GM19099 (cell line): ENCODE measurements around the gene GXYLT2.

Experiments used
- POLR2A ChIP-seq: IDR thresholded peaks from 3 replicates; pipeline ENCODE4 v1.6.1; 2011; ENCODE audit warnings: low read depth; ENCODE audit not compliant: insufficient read length; ENCODE audit errors: extremely low read depth

The GXYLT2 gene

DNA sequence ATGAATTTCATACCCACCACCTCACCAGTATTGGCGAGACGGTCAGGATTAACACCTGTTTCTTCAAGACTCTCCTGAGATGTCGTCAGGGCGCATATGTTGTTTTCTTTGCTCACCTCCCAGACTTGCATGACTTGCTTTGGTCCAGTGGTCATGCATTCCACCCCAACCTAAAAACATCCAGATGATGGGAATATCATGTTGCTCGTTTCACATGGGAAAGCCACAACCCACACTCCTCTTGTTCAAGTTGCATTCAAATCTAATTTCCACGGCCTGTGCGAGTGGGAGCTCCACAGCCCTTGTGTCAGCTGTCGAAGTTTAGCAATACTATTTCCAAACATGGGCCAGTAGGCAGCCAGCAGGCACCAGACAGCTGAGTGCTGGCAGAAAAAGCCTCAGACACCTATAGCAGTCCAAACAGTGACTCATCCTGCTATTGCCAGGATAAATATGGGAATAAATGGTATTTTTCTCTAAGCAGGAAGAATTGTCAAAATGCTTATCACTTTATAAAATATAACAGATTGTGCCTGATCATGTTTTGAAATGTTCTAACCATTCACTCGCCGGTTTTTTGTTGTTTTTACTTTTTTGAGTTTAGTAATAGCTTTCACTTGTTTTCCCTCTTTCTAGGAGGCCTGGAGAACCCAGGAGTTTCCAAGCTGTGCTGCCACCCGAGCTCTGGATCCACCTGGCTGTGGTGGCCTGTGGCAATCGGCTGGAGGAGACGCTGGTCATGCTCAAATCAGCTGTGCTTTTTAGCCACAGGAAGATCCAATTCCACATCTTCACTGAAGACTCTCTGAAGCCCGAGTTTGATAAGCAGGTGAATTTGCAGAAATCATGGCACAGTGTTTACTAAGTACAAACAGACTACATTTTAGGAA lies 20.1 kb downstream of the GXYLT2 start:
- TF ChIP-seq POLR2A, result no peak

DNA sequence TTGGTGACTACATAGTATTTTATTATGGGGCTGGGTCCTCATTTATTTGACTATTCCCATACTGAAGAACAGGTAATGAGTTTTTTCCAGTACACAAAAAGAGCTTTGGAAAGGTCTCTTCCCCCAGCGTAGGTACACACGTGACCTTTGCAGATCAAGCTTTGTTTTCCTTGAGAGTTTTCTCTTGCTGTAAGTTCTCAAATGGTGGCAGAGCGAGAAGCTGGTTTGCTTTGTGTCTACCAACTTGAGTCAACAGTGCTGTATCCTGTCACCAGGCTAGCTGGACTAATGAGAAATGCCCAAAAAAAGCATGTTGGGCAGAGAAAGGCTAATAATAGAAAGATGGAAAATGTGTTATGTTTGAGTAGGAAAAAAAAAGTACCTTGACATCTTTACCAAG lies 21.7 kb downstream of the GXYLT2 start:
- TF ChIP-seq POLR2A, result no peak

DNA sequence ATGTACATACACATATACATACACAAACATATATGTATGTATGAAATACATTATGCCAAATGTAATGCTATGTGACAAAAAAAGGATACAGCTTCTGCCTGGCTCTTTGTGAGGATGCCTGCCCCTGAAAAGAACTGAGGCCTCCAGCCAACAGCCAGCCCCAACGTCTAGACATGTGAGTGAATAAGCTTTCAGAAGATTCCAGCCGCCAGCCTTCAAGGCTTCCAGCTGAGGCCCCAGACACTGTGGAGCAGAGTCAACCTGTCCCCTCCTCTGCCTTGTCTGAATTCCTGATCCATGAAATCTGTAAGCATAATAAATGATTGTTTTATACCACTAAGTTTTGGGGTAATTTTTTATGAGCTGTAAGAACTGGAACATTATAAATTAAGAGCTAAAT lies 24.7 kb downstream of the GXYLT2 start:
- TF ChIP-seq POLR2A, result no peak

DNA sequence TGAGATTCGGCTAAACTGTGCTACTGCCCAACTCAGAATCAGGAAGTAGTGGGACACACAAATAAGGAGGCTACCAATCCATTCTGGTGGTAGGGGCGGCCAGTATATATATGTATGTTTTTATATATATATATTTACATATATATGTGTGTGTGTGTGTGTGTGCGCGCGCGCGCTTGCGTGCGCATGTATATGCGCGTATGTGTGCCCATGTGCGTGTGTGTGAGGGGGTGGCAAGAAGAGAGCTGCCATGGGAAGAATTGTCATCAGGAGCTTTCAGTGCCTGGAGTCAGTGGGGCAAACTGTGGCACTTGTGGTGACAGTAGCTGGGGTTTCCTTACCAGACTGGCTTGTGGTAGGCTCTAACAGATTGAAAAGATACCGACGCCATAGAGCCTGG lies 26.5 kb downstream of the GXYLT2 start:
- TF ChIP-seq POLR2A, result no peak

DNA sequence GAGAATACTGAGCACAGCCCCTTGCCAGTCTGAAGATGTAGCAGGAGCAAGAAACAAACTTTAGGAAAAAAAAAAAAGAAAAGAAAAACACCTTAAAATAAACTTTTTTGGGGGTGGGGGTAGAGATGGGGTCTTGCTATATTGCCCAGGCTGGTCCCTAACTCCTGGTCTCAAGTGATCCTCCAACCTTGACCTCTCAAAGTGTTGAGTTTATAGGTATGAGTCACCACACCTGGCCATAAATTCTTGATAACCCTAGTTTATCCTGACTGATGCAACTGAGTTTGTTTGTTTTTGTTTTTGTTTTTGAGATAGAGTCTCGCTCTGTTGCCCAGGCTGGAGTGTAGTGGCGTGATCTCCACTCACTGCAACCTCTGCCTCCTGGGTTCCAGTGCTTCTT lies 28.4 kb downstream of the GXYLT2 start:
- no peak for TF ChIP-seq POLR2A

DNA sequence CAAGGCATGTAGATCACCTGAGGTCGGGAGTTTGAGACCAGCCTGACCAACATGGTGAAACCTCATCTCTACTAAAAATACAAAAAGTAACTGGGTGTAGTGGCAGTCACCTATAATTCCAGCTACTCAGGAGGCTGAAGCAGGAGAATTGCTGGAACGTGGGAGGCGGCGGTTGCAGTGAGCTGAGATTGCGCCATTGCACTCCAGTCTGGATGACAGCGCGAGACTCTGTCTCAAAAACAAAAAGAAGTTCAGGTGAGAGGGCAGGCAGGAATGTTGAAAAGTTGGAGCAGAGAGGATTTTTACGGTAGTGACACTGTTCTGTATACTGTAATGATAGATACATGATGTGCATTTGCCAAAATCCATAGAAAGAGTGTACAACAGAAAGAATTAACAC lies 31.7 kb downstream of the GXYLT2 start:
- no peak for TF ChIP-seq POLR2A

DNA sequence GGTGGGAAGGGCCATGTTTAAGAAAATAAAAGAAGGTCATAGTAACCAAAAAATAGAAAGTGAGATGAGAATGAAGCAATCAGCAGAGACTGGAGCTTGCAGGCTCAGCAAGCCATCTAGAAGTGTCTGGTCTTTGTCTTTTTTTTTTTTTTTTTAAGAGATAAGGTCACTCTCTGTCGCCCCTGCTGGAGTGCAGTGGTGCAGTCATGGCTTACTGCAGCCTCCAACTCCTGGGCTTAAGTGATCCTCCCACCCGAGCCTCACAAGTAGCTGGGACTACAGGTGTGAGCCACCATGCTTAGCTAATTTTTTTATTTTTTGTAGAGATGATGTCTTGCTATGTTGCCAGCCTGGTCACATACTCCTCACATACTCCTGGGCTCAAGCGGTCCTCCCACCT lies 36.2 kb downstream of the GXYLT2 start:
- no peak for TF ChIP-seq POLR2A

DNA sequence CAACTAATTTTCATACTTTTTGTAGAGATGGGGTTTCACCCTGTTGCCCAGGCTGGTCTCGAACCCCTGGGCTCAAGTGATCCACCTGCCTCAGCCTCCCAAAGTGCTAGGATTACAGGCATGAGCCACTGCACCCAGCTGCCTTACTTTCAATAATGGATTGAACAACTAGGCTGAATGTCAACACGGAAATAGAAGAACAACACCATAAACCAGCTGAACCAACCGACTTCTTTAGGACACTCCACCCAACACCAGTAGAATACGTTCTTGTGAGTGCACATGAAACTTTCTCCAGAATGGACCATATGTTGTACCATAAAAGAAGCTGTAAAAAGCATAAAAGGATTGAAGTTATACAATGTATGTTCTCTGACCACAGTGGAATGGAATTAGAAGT lies 42.9 kb downstream of the GXYLT2 start:
- TF ChIP-seq POLR2A, result no peak

DNA sequence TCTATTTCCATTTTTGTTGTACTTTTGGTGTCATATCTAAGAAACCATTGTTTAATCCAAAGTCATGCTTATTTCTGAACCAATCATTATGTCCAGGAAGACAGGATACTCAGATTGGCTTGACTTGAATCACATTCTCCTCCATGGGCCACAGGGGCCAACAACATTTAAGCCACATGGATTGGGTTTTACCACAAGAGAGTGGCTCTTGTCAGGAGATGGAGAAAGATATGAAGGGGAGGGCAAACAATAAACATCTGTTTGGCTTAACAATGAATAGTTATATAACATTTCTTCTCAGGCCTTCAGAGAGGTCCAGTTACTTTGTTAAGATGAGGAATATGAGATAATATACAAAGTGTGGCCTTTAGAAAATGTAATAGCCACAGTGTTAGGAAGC lies 44.6 kb downstream of the GXYLT2 start:
- TF ChIP-seq POLR2A, result no peak

DNA sequence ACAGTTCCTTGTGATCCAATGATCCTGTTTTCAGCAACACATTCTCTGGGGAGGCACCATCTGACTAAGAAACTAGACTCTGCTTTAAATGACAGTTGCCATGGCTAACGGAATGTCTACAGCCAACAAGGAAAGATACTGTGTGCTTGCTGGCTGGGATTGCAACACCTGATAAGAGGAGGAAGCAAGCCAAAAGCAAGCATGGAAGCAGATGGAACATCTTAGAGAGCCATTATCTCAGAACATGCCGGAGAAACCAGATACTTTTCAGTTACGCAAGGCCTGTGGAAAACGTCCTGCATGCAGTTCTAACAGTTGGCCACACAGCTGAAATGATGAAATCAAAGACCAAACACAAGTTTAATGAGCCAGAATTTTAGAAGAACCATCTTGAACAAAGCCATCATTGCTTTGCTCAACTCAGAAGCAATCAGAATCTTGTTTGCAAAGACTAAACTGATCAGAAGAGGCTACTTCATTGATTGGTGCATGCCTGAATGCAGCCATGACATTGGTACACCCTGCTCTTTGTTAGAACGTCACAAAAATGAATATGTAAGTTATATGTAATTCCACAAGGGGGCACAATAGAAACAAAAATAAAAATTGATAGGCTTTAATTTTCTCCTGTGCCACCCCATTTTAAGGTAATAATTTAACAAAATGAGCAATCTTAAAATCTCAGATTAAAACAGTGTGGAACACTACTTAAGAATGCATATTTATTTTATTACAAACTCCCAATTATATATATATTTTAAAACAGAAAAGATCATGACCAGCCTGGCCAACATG lies 50.8 kb downstream of the GXYLT2 start:
- no peak for TF ChIP-seq POLR2A

DNA sequence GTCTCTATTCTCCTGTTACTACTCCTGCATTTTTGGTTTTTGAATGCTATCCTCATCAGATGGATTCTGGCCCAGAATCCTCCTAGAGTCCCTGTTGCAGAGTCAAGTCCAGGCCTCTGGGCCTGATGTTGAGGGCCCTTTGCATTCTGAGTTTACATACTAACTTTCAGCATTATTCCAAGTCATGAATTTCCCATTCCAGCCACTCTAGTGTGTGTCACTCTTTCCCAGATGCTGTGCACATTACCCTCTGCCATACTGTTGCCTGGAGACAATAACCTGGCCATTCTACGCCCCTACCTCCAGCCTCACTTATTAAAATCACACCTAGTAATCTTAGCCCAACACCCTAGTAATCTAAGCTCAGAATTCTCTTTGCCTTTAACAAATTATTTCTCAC lies 53.4 kb downstream of the GXYLT2 start:
- TF ChIP-seq POLR2A, result no peak

DNA sequence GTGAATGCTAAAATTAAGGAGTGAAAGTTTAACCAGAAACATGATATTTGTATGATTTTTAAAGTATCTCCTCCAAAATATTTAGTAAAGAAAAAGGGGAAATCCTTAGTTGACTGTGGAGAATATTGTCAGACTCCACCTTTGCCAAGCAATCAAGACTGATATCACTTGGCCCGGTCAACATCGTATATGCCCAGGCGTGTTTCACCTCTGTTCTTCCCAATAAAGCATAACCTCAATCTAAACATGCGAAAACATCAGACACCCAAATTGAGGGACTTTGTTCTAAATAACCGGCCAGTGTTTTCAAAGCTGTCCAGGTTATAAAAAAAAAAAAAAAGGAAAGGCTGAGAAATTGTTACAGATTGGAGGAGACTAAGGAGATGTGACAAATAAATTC lies 54.6 kb downstream of the GXYLT2 start:
- TF ChIP-seq POLR2A, result no peak

DNA sequence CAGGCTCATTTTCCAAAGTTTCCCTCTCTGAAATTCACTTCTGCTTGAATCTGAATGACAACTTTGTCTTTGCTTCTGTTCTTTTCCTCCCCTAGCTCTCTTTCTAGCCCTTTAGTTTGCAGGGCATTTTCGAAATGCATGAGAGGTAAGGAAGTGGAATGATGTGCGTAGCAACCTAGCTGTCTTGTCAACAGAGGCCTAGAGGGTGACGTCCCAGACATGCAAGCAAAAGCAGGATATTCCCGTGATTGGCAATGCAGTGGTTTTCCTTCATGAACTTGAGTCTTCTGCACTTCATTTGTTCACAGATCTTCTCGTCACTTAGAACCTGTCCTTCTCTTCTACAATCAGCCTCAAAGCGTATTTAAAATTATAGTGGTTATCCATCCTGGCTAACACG lies 56.9 kb downstream of the GXYLT2 start:
- TF ChIP-seq POLR2A, result no peak

DNA sequence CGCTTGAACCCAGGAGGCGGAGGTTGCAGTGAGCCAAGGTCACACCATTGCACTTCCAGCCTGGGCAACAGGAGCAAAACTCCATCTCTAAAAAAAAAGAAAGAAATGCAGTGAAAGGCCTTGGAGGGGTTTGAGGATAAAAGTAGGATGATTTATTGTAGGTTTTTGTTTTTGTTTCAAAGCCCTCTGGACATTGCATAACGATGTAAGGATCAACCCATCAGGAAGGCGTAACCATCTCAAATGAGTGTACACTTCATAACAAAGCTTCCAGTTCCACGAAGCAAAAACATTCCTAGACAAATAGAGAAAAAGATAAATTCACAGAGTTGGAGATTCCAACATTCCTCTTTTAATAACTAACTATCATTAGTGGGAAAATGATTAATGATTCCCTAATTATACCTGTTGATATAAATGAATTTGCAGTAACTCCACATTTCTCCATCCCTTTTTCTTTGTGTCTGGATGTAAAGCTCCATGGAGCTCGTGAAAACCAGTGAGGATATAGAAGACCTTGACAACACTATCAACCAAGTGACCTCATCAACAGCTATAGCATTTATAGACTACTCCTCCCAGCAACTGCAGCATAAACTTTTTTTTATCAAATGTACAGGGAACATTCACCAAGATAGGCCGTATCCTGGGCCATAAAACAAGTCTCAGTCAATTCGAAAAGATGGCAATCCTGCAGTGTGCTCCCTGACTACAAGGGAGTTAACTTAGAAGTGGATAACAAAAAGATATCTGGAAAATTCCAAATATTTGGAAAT lies 60.1 kb downstream of the GXYLT2 start:
- no peak for TF ChIP-seq POLR2A

DNA sequence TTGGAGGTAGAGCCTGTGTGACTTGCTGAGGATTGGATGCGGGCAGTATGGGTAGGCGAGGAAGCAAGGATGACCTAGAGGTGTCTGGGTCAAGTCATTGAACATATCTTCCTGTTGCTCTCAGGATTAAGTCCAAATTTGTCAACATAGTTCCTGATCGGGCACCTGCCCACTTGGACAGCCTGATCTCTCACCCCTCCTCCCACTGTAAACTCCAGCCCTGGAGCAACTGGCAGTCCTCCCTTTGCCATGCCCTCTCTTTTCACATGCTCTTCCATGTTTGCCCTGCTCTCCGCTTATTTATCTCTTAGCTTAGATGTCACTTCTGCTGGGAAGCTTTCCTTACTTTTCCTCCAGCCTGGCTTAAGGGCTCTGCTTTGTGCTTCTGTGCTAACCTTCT lies 61.2 kb downstream of the GXYLT2 start:
- no peak for TF ChIP-seq POLR2A
